Activated CD4-positive, alpha-beta T cell treated with anti-CD3 and anti-CD28 coated beads, Interleukin-2, amount 10 ng/mL, durations not matched to agents 24 days and 14 days (primary cell): Measurements from ENCODE around the gene ZNF385A. TPM values are rescaled to one million over a fixed set of nuclear protein-coding genes. Genes with fewer than 3 reads are reported as not detected.

Source experiments
- DNase-seq: peaks from one replicate; pipeline ENCODE4 v3.0.0; 2022
- H3K27ac Mint-ChIP-seq: one replicate; pipeline ENCODE4 v1.8.0; 2022; ENCODE audit warnings: mild to moderate bottlenecking, mixed read lengths
- H3K27me3 Mint-ChIP-seq: one replicate; pipeline ENCODE4 v1.8.0; 2022; ENCODE audit warnings: mixed read lengths
- H3K36me3 Mint-ChIP-seq: one replicate; pipeline ENCODE4 v1.8.0; 2022; ENCODE audit warnings: low read depth, mild to moderate bottlenecking, mixed read lengths
- H3K4me1 Mint-ChIP-seq: one replicate; pipeline ENCODE4 v1.8.0; 2021; ENCODE audit warnings: mixed read lengths
- H3K4me3 Mint-ChIP-seq: one replicate; pipeline ENCODE4 v1.8.0; 2022; ENCODE audit warnings: mild to moderate bottlenecking, moderate library complexity, mixed read lengths
- H3K9me3 Mint-ChIP-seq: one replicate; pipeline ENCODE4 v1.8.0; 2021; ENCODE audit warnings: mixed read lengths
- intact Hi-C: fragments of 100-400 bp; cut with micrococcal nuclease; formaldehyde crosslinking; loops from one replicate; pipeline ENCODE4 v1.15.1; 2023
- total RNA-seq: library from RNA; stranded (reverse); gene quantifications from 2 replicates; pipeline ENCODE4 v1.2.3, GENCODE V29; 2022

The ZNF385A gene
- 0.84 and 1.2 TPM in 2 replicates for total RNA-seq

GRCh38 chr12:54384591-54385041, at the start of gene ZNF385A:
Gene ZNF385A, minus strand, starts transcription at chr12:54384733. Its CDS starts 219 bp downstream, at chr12:54384514.
- Mint-ChIP-seq H3K4me3 (no peak within 1 kb of the TSS), H3K36me3 (no peaks in the 10 kb centered on the region), H3K4me1 (peaks cover 12% of the 10 kb centered on the region), H3K27ac (peak within 1 kb of the TSS; percentile 51), H3K9me3 (no peaks in the 10 kb centered on the region), H3K27me3 (no peaks in the 10 kb centered on the region)
- no peak for DNase-seq
- intact Hi-C loops = no loop called here

- peaks cover 7% of the 10 kb centered on the region for H3K27me3 Mint-ChIP-seq
- no peak for DNase-seq
- H3K4me3 Mint-ChIP-seq = peak overlapping the region; percentile 64
- peaks cover 40% of the 10 kb centered on the region for H3K4me1 Mint-ChIP-seq
- no peaks in the 10 kb centered on the region for H3K9me3 Mint-ChIP-seq
- no peaks in the 10 kb centered on the region for H3K36me3 Mint-ChIP-seq
- intact Hi-C loops = no loop called here
- H3K27ac Mint-ChIP-seq = no peak overlapping the region
These were observed 48.3 kb upstream of the ZNF385A start for GRCh38 chr12:54432815-54433164.

GRCh38 chr12:54431911-54432814, 47.6 kb upstream of the ZNF385A start:
- Mint-ChIP-seq H3K27ac (peak overlapping the region; percentile 64), H3K36me3 (no peaks in the 10 kb centered on the region), H3K4me1 (peaks cover 41% of the 10 kb centered on the region), H3K4me3 (peak overlapping the region; percentile 64), H3K9me3 (no peaks in the 10 kb centered on the region), H3K27me3 (peaks cover 7% of the 10 kb centered on the region)
- intact Hi-C loops = no loop called here
- peak; percentile 73 for DNase-seq

- no peak for DNase-seq
- H3K27me3 Mint-ChIP-seq = peaks cover 20% of the 10 kb centered on the region
- no peak overlapping the region for H3K4me3 Mint-ChIP-seq
- intact Hi-C loops = no loop called here
- no peaks in the 10 kb centered on the region for H3K9me3 Mint-ChIP-seq
- no peak overlapping the region for H3K27ac Mint-ChIP-seq
- H3K4me1 Mint-ChIP-seq = peaks cover 44% of the 10 kb centered on the region
- H3K36me3 Mint-ChIP-seq = no peaks in the 10 kb centered on the region
These were observed 46.0 kb upstream of the ZNF385A start for GRCh38 chr12:54430471-54431069.

GRCh38 chr12:54429014-54429471, 44.5 kb upstream of the ZNF385A start:
- intact Hi-C loops = no loop called here
- H3K36me3 Mint-ChIP-seq = no peaks in the 10 kb centered on the region
- H3K27ac Mint-ChIP-seq = no peak overlapping the region
- H3K9me3 Mint-ChIP-seq = no peaks in the 10 kb centered on the region
- peaks cover 47% of the 10 kb centered on the region for H3K4me1 Mint-ChIP-seq
- DNase-seq = no peak
- peaks cover 27% of the 10 kb centered on the region for H3K27me3 Mint-ChIP-seq
- H3K4me3 Mint-ChIP-seq = no peak overlapping the region

- H3K27me3 Mint-ChIP-seq = peaks cover 28% of the 10 kb centered on the region
- intact Hi-C loops = no loop called here
- peaks cover 45% of the 10 kb centered on the region for H3K4me1 Mint-ChIP-seq
- H3K4me3 Mint-ChIP-seq = no peak overlapping the region
- no peaks in the 10 kb centered on the region for H3K9me3 Mint-ChIP-seq
- no peak for DNase-seq
- no peaks in the 10 kb centered on the region for H3K36me3 Mint-ChIP-seq
- H3K27ac Mint-ChIP-seq = no peak overlapping the region
These were observed 43.8 kb upstream of the ZNF385A start for GRCh38 chr12:54428050-54429013.

GRCh38 chr12:54427106-54427505, 42.6 kb upstream of the ZNF385A start:
- intact Hi-C loops = no loop called here
- Mint-ChIP-seq H3K4me3 (no peak overlapping the region), H3K36me3 (no peaks in the 10 kb centered on the region), H3K4me1 (peaks cover 41% of the 10 kb centered on the region), H3K9me3 (no peaks in the 10 kb centered on the region), H3K27ac (no peak overlapping the region), H3K27me3 (peaks cover 38% of the 10 kb centered on the region)
- no peak for DNase-seq

GRCh38 chr12:54426690-54427089, 42.2 kb upstream of the ZNF385A start:
- H3K4me1 Mint-ChIP-seq = peaks cover 37% of the 10 kb centered on the region
- intact Hi-C loops = no loop called here
- no peak overlapping the region for H3K27ac Mint-ChIP-seq
- no peak for DNase-seq
- H3K27me3 Mint-ChIP-seq = peaks cover 42% of the 10 kb centered on the region
- no peaks in the 10 kb centered on the region for H3K36me3 Mint-ChIP-seq
- H3K9me3 Mint-ChIP-seq = no peaks in the 10 kb centered on the region
- H3K4me3 Mint-ChIP-seq = no peak overlapping the region

- peaks cover 34% of the 10 kb centered on the region for H3K4me1 Mint-ChIP-seq
- no peak overlapping the region for H3K4me3 Mint-ChIP-seq
- H3K9me3 Mint-ChIP-seq = no peaks in the 10 kb centered on the region
- no peaks in the 10 kb centered on the region for H3K36me3 Mint-ChIP-seq
- DNase-seq = no peak
- H3K27me3 Mint-ChIP-seq = peaks cover 47% of the 10 kb centered on the region
- intact Hi-C loops = no loop called here
- no peak overlapping the region for H3K27ac Mint-ChIP-seq
These were observed 41.2 kb upstream of the ZNF385A start for GRCh38 chr12:54425702-54426101.

GRCh38 chr12:54424224-54424623, 39.7 kb upstream of the ZNF385A start:
- peaks cover 35% of the 10 kb centered on the region for H3K4me1 Mint-ChIP-seq
- intact Hi-C loops = no loop called here
- no peak for DNase-seq
- H3K27me3 Mint-ChIP-seq = peaks cover 46% of the 10 kb centered on the region
- H3K4me3 Mint-ChIP-seq = no peak overlapping the region
- H3K27ac Mint-ChIP-seq = no peak overlapping the region
- H3K9me3 Mint-ChIP-seq = no peaks in the 10 kb centered on the region
- no peaks in the 10 kb centered on the region for H3K36me3 Mint-ChIP-seq

GRCh38 chr12:54423816-54424150, 39.2 kb upstream of the ZNF385A start:
- Mint-ChIP-seq H3K27ac (no peak overlapping the region), H3K4me3 (no peak overlapping the region), H3K27me3 (peaks cover 46% of the 10 kb centered on the region), H3K9me3 (no peaks in the 10 kb centered on the region), H3K36me3 (no peaks in the 10 kb centered on the region), H3K4me1 (peaks cover 35% of the 10 kb centered on the region)
- intact Hi-C loops = no loop called here
- DNase-seq = no peak

GRCh38 chr12:54421879-54422250, 37.3 kb upstream of the ZNF385A start:
- Mint-ChIP-seq H3K27ac (no peak overlapping the region), H3K36me3 (peaks cover 3% of the 10 kb centered on the region), H3K4me3 (no peak overlapping the region), H3K9me3 (no peaks in the 10 kb centered on the region), H3K4me1 (peaks cover 32% of the 10 kb centered on the region), H3K27me3 (peaks cover 41% of the 10 kb centered on the region)
- DNase-seq = no peak
- intact Hi-C loops = loop anchor here (1.0 kb wide), 1 partner anchor 9 kb away; no protein-coding TSS in a partner anchor

GRCh38 chr12:54421175-54421878, 36.8 kb upstream of the ZNF385A start:
- H3K27me3 Mint-ChIP-seq = peaks cover 36% of the 10 kb centered on the region
- peaks cover 36% of the 10 kb centered on the region for H3K4me1 Mint-ChIP-seq
- intact Hi-C loops = loop anchor here (1.0 kb wide), 1 partner anchor 8 kb away; no protein-coding TSS in a partner anchor
- H3K27ac Mint-ChIP-seq = no peak overlapping the region
- no peak for DNase-seq
- H3K9me3 Mint-ChIP-seq = no peaks in the 10 kb centered on the region
- peak overlapping the region; percentile 7 for H3K4me3 Mint-ChIP-seq
- H3K36me3 Mint-ChIP-seq = peaks cover 5% of the 10 kb centered on the region
